ENCODE data around the gene REEP5. TPM values are rescaled to one million over a fixed set of nuclear protein-coding genes. Genes with fewer than 3 reads are reported as not detected.

The REEP5 gene
- total and polyA plus RNA-seq, 2 of the 13 experiments (the other 11 are each of a cell fraction or from before 2014, with no cell fraction given), result 49.4 to 239 TPM

DNA sequence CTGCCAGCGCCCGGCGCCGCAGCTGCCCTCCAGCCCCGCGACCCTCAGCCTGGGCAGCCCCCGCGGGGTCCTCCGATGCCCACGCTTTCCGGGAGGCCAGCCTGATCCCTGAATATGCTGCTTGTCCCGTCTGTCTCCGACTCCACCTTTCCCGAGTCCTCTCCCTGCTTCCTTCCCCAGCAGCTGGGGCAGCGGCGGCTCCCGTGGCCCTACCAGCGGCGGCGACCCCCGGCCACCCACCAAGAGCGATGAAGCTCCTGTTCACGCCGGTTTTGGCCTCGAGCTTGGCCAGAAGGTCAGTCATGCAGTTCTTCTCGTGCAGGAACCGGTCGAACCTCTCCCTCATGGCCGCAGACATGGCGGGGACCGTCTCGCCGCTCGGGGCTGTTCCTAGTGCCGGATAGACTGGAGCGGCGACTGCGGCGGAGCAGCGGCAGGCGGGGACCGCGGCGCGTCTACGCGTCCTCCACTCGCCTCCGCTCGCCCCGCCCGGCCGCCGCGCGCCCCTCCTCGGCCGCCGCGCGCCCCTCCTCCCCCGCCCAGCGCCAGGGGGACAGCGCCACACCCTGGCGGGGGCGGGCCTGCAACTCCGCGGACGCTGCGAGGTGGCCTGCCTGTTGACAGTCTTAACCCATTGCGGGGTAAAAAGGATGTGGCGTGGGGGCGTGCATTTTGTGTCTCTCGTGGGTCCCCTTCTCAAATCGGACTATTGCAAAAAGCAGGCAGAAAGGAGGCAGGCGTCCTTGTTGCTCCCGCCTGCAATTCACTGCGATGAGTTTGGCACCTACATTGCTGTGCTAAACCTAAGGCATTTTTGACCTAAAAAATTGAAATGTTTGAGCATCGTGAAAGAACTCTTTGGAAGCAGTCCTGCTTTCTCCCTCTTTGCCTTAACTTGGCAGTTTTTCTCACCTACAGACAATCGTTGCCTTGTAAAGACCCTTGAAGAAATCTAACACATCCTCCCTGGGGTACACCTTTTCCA lies at the start of gene REEP5 (continued):
- TF ChIP-seq MED13 (CRISPR knock-in tag; IDR thresholded peaks at IDR 0.05) (0 out of 2 replicates have a peak, but pooled peaks have one; percentile 34), KLF16 (CRISPR knock-in tag; IDR thresholded peaks at IDR 0.05) (0 out of 4 replicates have a peak, but pooled peaks of 1 of the 2 experiments have one; percentile 3), JUNB (CRISPR knock-in tag; IDR thresholded peaks at IDR 0.05; ENCODE audit: borderline replicate concordance) (peak; percentile 39; the same call in 1 of the 2 replicates), KLF15 (CRISPR knock-in tag; IDR thresholded peaks at IDR 0.05; ENCODE audit: borderline replicate concordance) (no peak), TBP (CRISPR knock-in tag; IDR thresholded peaks at IDR 0.05) (no peak), JARID2 (CRISPR knock-in tag; IDR thresholded peaks at IDR 0.05; ENCODE audit: insufficient replicate concordance) (no peak), ZNF160 (CRISPR knock-in tag; IDR thresholded peaks at IDR 0.05) (0 out of 2 replicates have a peak, but pooled peaks have one; percentile 75), POLR2AphosphoS2 (IDR thresholded peaks at IDR 0.05; ENCODE audit: low read depth, low read length) (no peak), RNF2 (conservative IDR thresholded peaks at IDR 0.05; ENCODE audit: low read depth) (no peak), ZBTB20 (CRISPR knock-in tag; IDR thresholded peaks at IDR 0.05; ENCODE audit: borderline replicate concordance, low read depth) (peak; percentile 22; the same call in 1 of the 2 replicates), ISX (CRISPR knock-in tag; conservative IDR thresholded peaks at IDR 0.05) (no peak), GABPA (IDR thresholded peaks at IDR 0.05; ENCODE audit: low read depth, low read length) (no peak), GABPA (CRISPR knock-in tag; IDR thresholded peaks at IDR 0.05; ENCODE audit: low read depth) (no peak), FOXA3 (CRISPR knock-in tag; IDR thresholded peaks at IDR 0.05) (0 out of 2 replicates have a peak, but pooled peaks have one; percentile 44), ZC3H13 (CRISPR knock-in tag; IDR thresholded peaks at IDR 0.05) (no peak), FOXC1 (CRISPR knock-in tag; IDR thresholded peaks at IDR 0.05; ENCODE audit: borderline replicate concordance) (no peak; the same call in 1 of the 2 replicates), ATF7 (IDR thresholded peaks at IDR 0.05) (no peak), ATF7 (CRISPR knock-in tag; IDR thresholded peaks at IDR 0.05) (no peak), GATAD2A (CRISPR knock-in tag; IDR thresholded peaks at IDR 0.05) (peak; percentile 40; the same call in 1 of the 2 replicates), KMT2A (CRISPR knock-in tag; IDR thresholded peaks at IDR 0.05) (peak; percentile 38; the same call in 1 of the 2 replicates), ZNF777 (CRISPR knock-in tag; IDR thresholded peaks at IDR 0.05) (peak; percentile 78)
- TF ChIP-seq, protein P1, sequence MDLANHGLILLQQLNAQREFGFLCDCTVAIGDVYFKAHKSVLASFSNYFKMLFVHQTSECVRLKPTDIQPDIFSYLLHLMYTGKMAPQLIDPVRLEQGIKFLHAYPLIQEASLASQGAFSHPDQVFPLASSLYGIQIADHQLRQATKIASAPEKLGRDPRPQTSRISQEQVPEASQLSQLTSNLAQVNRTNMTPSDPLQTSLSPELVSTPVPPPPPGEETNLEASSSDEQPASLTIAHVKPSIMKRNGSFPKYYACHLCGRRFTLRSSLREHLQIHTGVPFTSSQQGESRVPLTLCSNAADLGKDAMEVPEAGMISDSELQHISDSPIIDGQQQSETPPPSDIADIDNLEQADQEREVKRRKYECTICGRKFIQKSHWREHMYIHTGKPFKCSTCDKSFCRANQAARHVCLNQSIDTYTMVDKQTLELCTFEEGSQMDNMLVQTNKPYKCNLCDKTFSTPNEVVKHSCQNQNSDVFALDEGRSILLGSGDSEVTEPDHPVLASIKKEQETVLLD (CRISPR knock-in tag; IDR thresholded peaks at IDR 0.05; ENCODE audit: low read depth), result peak; percentile 46
- TF ChIP-seq, protein P2, sequence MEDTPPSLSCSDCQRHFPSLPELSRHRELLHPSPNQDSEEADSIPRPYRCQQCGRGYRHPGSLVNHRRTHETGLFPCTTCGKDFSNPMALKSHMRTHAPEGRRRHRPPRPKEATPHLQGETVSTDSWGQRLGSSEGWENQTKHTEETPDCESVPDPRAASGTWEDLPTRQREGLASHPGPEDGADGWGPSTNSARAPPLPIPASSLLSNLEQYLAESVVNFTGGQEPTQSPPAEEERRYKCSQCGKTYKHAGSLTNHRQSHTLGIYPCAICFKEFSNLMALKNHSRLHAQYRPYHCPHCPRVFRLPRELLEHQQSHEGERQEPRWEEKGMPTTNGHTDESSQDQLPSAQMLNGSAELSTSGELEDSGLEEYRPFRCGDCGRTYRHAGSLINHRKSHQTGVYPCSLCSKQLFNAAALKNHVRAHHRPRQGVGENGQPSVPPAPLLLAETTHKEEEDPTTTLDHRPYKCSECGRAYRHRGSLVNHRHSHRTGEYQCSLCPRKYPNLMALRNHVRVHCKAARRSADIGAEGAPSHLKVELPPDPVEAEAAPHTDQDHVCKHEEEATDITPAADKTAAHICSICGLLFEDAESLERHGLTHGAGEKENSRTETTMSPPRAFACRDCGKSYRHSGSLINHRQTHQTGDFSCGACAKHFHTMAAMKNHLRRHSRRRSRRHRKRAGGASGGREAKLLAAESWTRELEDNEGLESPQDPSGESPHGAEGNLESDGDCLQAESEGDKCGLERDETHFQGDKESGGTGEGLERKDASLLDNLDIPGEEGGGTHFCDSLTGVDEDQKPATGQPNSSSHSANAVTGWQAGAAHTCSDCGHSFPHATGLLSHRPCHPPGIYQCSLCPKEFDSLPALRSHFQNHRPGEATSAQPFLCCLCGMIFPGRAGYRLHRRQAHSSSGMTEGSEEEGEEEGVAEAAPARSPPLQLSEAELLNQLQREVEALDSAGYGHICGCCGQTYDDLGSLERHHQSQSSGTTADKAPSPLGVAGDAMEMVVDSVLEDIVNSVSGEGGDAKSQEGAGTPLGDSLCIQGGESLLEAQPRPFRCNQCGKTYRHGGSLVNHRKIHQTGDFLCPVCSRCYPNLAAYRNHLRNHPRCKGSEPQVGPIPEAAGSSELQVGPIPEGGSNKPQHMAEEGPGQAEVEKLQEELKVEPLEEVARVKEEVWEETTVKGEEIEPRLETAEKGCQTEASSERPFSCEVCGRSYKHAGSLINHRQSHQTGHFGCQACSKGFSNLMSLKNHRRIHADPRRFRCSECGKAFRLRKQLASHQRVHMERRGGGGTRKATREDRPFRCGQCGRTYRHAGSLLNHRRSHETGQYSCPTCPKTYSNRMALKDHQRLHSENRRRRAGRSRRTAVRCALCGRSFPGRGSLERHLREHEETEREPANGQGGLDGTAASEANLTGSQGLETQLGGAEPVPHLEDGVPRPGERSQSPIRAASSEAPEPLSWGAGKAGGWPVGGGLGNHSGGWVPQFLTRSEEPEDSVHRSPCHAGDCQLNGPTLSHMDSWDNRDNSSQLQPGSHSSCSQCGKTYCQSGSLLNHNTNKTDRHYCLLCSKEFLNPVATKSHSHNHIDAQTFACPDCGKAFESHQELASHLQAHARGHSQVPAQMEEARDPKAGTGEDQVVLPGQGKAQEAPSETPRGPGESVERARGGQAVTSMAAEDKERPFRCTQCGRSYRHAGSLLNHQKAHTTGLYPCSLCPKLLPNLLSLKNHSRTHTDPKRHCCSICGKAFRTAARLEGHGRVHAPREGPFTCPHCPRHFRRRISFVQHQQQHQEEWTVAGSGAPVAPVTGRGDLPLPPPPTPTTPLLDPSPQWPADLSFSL (CRISPR knock-in tag; IDR thresholded peaks at IDR 0.05), result no peak; the same call in 1 of the 2 replicates
